ENCODE data around the gene SPESP1.

Gene SPESP1

GRCh38 chr15:68924866-68925560 lies 5.3 kb upstream of the SPESP1 start:
- H3K27ac ChIP-seq: no peak overlapping the region
- TF ChIP-seq CTCF (IDR thresholded peaks at IDR 0.05): peak; percentile 44
- DNase-seq (ENCODE audit: low spot score): no peak
- H3K4me3 ChIP-seq: no peak overlapping the region

GRCh38 chr15:68933001-68933400 lies 2.7 kb downstream of the SPESP1 start:
- TF ChIP-seq CTCF (IDR thresholded peaks at IDR 0.05): no peak

GRCh38 chr15:68934341-68934740 lies 4.0 kb downstream of the SPESP1 start:
- Histone ChIP-seq H3K4me3 (no peak overlapping the region), H3K27ac (no peak overlapping the region)
- TF ChIP-seq CTCF (IDR thresholded peaks at IDR 0.05): no peak
- no peak for DNase-seq (ENCODE audit: low spot score)

More at GRCh38 chr15:68933001-68933400, 2.7 kb downstream of the SPESP1 start:
- DNase-seq (ENCODE audit: low spot score): no peak
- no peak overlapping the region for H3K4me3 ChIP-seq
- no peak overlapping the region for H3K27ac ChIP-seq

- no peak for DNase-seq (ENCODE audit: low spot score)
Measured at GRCh38 chr15:68935400-68935937, 5.1 kb downstream of the SPESP1 start.

GRCh38 chr15:68939501-68939900 lies 9.2 kb downstream of the SPESP1 start:
- DNase-seq (ENCODE audit: low spot score): no peak
- TF ChIP-seq CTCF (IDR thresholded peaks at IDR 0.05): no peak
- Histone ChIP-seq H3K4me3 (no peak overlapping the region), H3K27ac (no peak overlapping the region)

More at GRCh38 chr15:68935400-68935937, 5.1 kb downstream of the SPESP1 start:
- TF ChIP-seq CTCF (IDR thresholded peaks at IDR 0.05): no peak
- Histone ChIP-seq H3K27ac (no peak overlapping the region), H3K4me3 (no peak overlapping the region)

GRCh38 chr15:68951813-68952212 lies 21.5 kb downstream of the SPESP1 start:
- TF ChIP-seq CTCF (IDR thresholded peaks at IDR 0.05): no peak
- no peak overlapping the region for H3K4me3 ChIP-seq
- DNase-seq (ENCODE audit: low spot score): no peak
- no peak overlapping the region for H3K27ac ChIP-seq

- TF ChIP-seq CTCF (IDR thresholded peaks at IDR 0.05): no peak
- Histone ChIP-seq H3K4me3 (no peak overlapping the region), H3K27ac (no peak overlapping the region)
- DNase-seq (ENCODE audit: low spot score): no peak
Measured at GRCh38 chr15:68957696-68958095, 27.4 kb downstream of the SPESP1 start.

Measured in coronary artery (tissue), 2 donors.